Keratinocyte (primary cell): ENCODE data around the gene C2orf72. TPM values are rescaled to one million over a fixed set of nuclear protein-coding genes. Genes with fewer than 3 reads are reported as not detected.

Experiments used
- DNase-seq: peaks from one replicate; pipeline ENCODE4 v3.0.0-alpha.2; 2011; ENCODE audit warnings: low read depth, missing footprints, low spot score
- FAIRE-seq: peaks from 2 replicates; lab custom pipeline; 2011; peaks lifted over from hg19 to GRCh38; lab: Jason Lieb, UNC
- H2AFZ ChIP-seq: 2 replicates; pipeline ENCODE4 v1.6.0; 2012; ENCODE audit warnings: low read length, control low read depth, inconsistent platforms; ENCODE audit not compliant: control insufficient read depth
- H3K27ac ChIP-seq: 2 replicates; pipeline ENCODE4 v1.5.1; 2011; ENCODE audit warnings: low read length; ENCODE audit not compliant: control insufficient read depth, insufficient read depth
- H3K27me3 ChIP-seq: 3 replicates; pipeline ENCODE4 v1.6.0; 2011; ENCODE audit warnings: low read length; ENCODE audit not compliant: control insufficient read depth, insufficient read depth; ENCODE audit errors: extremely low read depth
- H3K36me3 ChIP-seq, 2 experiments: 2 replicates in 1 of 2; 3 replicates in 1 of 2; pipeline ENCODE4 v1.5.1; 2011; ENCODE audit warnings: low read length in 2 of 2, mild to moderate bottlenecking in 1 of 2; ENCODE audit not compliant: control insufficient read depth in 2 of 2, insufficient read depth in 2 of 2; ENCODE audit errors: extremely low read depth in 1 of 2
- H3K4me1 ChIP-seq: 3 replicates; pipeline ENCODE4 v1.5.1; 2011; ENCODE audit warnings: low read length; ENCODE audit not compliant: control insufficient read depth, insufficient read depth; ENCODE audit errors: extremely low read depth
- H3K4me2 ChIP-seq: 3 replicates; pipeline ENCODE4 v1.6.0; 2011; ENCODE audit warnings: low read depth, low read length; ENCODE audit not compliant: control insufficient read depth, insufficient read depth; ENCODE audit errors: extremely low read depth
- H3K4me3 ChIP-seq, 3 experiments: fragments of 200-600 bp in 1 of 3; sonication (generic) in 1 of 3; 2 replicates in 2 of 3; 3 replicates in 1 of 3; pipeline ENCODE4 v1.5.1; 2011 to 2016; ENCODE audit warnings: low read length in 3 of 3, mild to moderate bottlenecking in 3 of 3, control low read depth in 2 of 3, inconsistent platforms in 1 of 3, low read depth in 1 of 3, mixed read lengths in 1 of 3, mixed run types in 1 of 3, moderate library complexity in 1 of 3; ENCODE audit not compliant: control insufficient read depth in 2 of 3, insufficient read depth in 2 of 3; ENCODE audit errors: extremely low read depth in 1 of 3
- H3K79me2 ChIP-seq: 2 replicates; pipeline ENCODE4 v1.6.0; 2012; ENCODE audit warnings: low read length; ENCODE audit not compliant: control insufficient read depth, insufficient read depth
- H3K9ac ChIP-seq: 3 replicates; pipeline ENCODE4 v1.6.0; 2011; ENCODE audit warnings: low read length; ENCODE audit not compliant: control insufficient read depth, insufficient read depth; ENCODE audit errors: extremely low read depth
- H3K9me1 ChIP-seq: 3 replicates; pipeline ENCODE4 v1.6.0; 2011; ENCODE audit warnings: low read length; ENCODE audit not compliant: control insufficient read depth, insufficient read depth; ENCODE audit errors: extremely low read depth
- H3K9me3 ChIP-seq: 2 replicates; pipeline ENCODE4 v1.5.1; 2012; ENCODE audit warnings: low read depth, low read length; ENCODE audit not compliant: control insufficient read depth
- H4K20me1 ChIP-seq: 3 replicates; pipeline ENCODE4 v1.6.0; 2011; ENCODE audit warnings: low read length; ENCODE audit not compliant: control insufficient read depth, insufficient read depth; ENCODE audit errors: extremely low read depth
- CTCF ChIP-seq, 3 experiments: IDR thresholded peaks in 1 of 3; conservative IDR thresholded peaks in 1 of 3; optimal IDR thresholded peaks in 1 of 3; 2 replicates in 2 of 3; 3 replicates in 1 of 3; pipeline versions ENCODE3 to v1.5.1; 2011; ENCODE audit warnings: low read length in 3 of 3, mild to moderate bottlenecking in 3 of 3, moderate library complexity in 2 of 3, control low read depth in 1 of 3, inconsistent platforms in 1 of 3; ENCODE audit not compliant: insufficient read depth in 2 of 3; ENCODE audit errors: extremely low read depth in 1 of 3
- EZH2 ChIP-seq: IDR thresholded peaks from one replicate; pipeline ENCODE4 v1.6.1; 2012; ENCODE audit warnings: inconsistent platforms, mild to moderate bottlenecking, low read length, moderate library complexity
- dilution Hi-C: fragments of 300-500 bp; cut with MboI; formaldehyde crosslinking; loops from one replicate; pipeline ENCODE4 v1.7.0; 2020; ENCODE audit warnings: low sequenced_read_pairs; ENCODE audit not compliant: extremely low pct_ligation_motif_present
- polyA plus RNA-seq, 5 experiments: library from polyadenylated mRNA; depleted of rRNA in 3 of 5; stranded (reverse) in 3 of 5; stranded (forward) in 1 of 5; unstranded in 1 of 5; fragments of >200 nt; gene quantifications; 1 replicate in 1 of 5; 2 replicates in 3 of 5; 3 replicates in 1 of 5; pipeline versions ENCODE4 v1.2.1 to v1.2.3, GENCODE V29; 2011 to 2012; ENCODE audit warnings: missing spikeins in 2 of 5, low read depth in 1 of 5, low replicate concordance in 1 of 5

The C2orf72 gene
- polyA plus RNA-seq, 1 donor (not counting 4 experiments of a cell fraction or from before 2014, with no cell fraction given): not detected

- dilution Hi-C loops: no loop called here
- no peak for DNase-seq
- Histone ChIP-seq H3K9me3 (no peaks in the 10 kb centered on the region), H3K9ac (no peak overlapping the region), H3K4me2 (no peak overlapping the region), H2AFZ (no peak overlapping the region), H3K36me3 (no peaks in the 10 kb centered on the region), H3K27ac (no peak overlapping the region), H3K4me3 (no peak overlapping the region), H3K4me1 (no peaks in the 10 kb centered on the region), H4K20me1 (no peaks in the 10 kb centered on the region), H3K9me1 (no peaks in the 10 kb centered on the region), H3K27me3 (peaks cover 7% of the 10 kb centered on the region), H3K79me2 (no peaks in the 10 kb centered on the region)
- TF ChIP-seq EZH2 (no peak), CTCF (optimal IDR thresholded peaks at IDR 0.05 in 1 of 3, IDR thresholded peaks at IDR 0.05 in 1 of 3, conservative IDR thresholded peaks at IDR 0.05 in 1 of 3; ENCODE audit: extremely low read depth in 1 of 3, insufficient read depth in 2 of 3, low read length in 3 of 3) (no peak)
- FAIRE-seq: no peak
These were observed 8.4 kb upstream of the C2orf72 start for GRCh38 chr2:231028889-231029288.

DNA sequence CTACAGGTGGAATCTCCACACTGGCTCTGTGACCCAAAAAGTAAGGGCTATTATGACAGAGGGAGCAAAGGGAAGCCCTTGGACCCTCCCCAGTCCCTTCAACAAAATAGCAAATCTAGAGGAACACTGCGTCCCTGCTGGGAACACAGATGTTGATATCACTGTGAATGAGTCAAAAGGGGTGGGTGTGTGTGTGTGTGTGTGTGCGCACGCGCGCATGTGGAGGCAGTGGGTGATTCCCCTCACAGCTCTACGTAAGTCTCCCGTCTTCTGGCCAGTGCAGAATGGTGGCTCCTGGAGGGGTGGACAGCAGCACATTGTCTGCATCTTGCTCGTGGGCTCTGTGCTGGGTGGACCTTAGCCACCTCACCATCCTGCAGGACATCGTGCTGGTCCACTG lies 7.8 kb upstream of the C2orf72 start:
- no peak overlapping the region for H3K4me3 ChIP-seq
- H3K9me1 ChIP-seq: no peaks in the 10 kb centered on the region
- no peaks in the 10 kb centered on the region for H3K4me1 ChIP-seq
- DNase-seq: no peak
- FAIRE-seq: no peak
- H3K27ac ChIP-seq: no peak overlapping the region
- H3K4me2 ChIP-seq: no peak overlapping the region
- H3K79me2 ChIP-seq: no peaks in the 10 kb centered on the region
- dilution Hi-C loops: no loop called here
- H3K36me3 ChIP-seq: no peaks in the 10 kb centered on the region
- no peaks in the 10 kb centered on the region for H3K9me3 ChIP-seq
- TF ChIP-seq EZH2 (no peak), CTCF (optimal IDR thresholded peaks at IDR 0.05 in 1 of 3, IDR thresholded peaks at IDR 0.05 in 1 of 3, conservative IDR thresholded peaks at IDR 0.05 in 1 of 3; ENCODE audit: extremely low read depth in 1 of 3, insufficient read depth in 2 of 3, low read length in 3 of 3) (no peak)
- H3K27me3 ChIP-seq: peaks cover 11% of the 10 kb centered on the region
- no peaks in the 10 kb centered on the region for H4K20me1 ChIP-seq
- no peak overlapping the region for H2AFZ ChIP-seq
- H3K9ac ChIP-seq: no peak overlapping the region
